ENCODE measurements around the gene HGD. TPM values are rescaled to one million over a fixed set of nuclear protein-coding genes. Genes with fewer than 3 reads are reported as not detected.

HGD gene
- total and polyA plus RNA-seq, 4 donors = 1.8 to 2.6 (median 2.3) TPM

GRCh38 chr3:120659285-120659684 is 22.8 kb downstream of the HGD start:
- Histone ChIP-seq H3K9me3 (ENCODE audit: control insufficient read depth in 4 of 4, insufficient read depth in 3 of 4, low read length in 3 of 4) (no peaks in the 10 kb centered on the region), H3K9ac (ENCODE audit: insufficient read depth in 1 of 2, low read length in 2 of 2) (no peak overlapping the region), H3K4me1 (ENCODE audit: control insufficient read depth in 5 of 5, insufficient read depth in 5 of 5, low read length in 5 of 5) (no peaks in the 10 kb centered on the region), H3K27me3 (ENCODE audit: control insufficient read depth in 3 of 3, insufficient read depth in 3 of 3, low read length in 2 of 3) (no peaks in the 10 kb centered on the region), H3K4me3 (no peak overlapping the region), H3K27ac (ENCODE audit: low read depth in 1 of 2, low read length in 1 of 2) (no peak overlapping the region), H3K36me3 (ENCODE audit: control insufficient read depth in 4 of 4, insufficient read depth in 4 of 4, low read length in 4 of 4) (no peaks in the 10 kb centered on the region)
- DNase-seq (no peak), ATAC-seq (ENCODE audit: insufficient read depth, low FRiP score) (no peak)
- no peak for TF ChIP-seq CTCF (IDR thresholded peaks at IDR 0.05; ENCODE audit: control extremely low read depth, extremely low read depth)
- 89 to 90% methylated on average over 1 of the region's 1 CpG for WGBS, 2 donors

GRCh38 chr3:120652896-120653545 is 29.0 kb downstream of the HGD start:
- 69 to 73% methylated on average over 5 of the region's 5 CpGs for WGBS, 2 donors
- Histone ChIP-seq H3K4me3 (no peak overlapping the region), H3K27ac (ENCODE audit: low read depth in 1 of 2, low read length in 1 of 2) (no peak overlapping the region), H3K36me3 (ENCODE audit: control insufficient read depth in 4 of 4, insufficient read depth in 4 of 4, low read length in 4 of 4) (no peaks in the 10 kb centered on the region), H3K9me3 (ENCODE audit: control insufficient read depth in 4 of 4, insufficient read depth in 3 of 4, low read length in 3 of 4) (no peaks in the 10 kb centered on the region), H3K9ac (ENCODE audit: insufficient read depth in 1 of 2, low read length in 2 of 2) (no peak overlapping the region), H3K4me1 (ENCODE audit: control insufficient read depth in 5 of 5, insufficient read depth in 5 of 5, low read length in 5 of 5) (no peaks in the 10 kb centered on the region), H3K27me3 (ENCODE audit: control insufficient read depth in 3 of 3, insufficient read depth in 3 of 3, low read length in 2 of 3) (no peaks in the 10 kb centered on the region)
- ATAC-seq (ENCODE audit: insufficient read depth, low FRiP score) = no peak
- DNase-seq = no peak
- TF ChIP-seq CTCF (IDR thresholded peaks at IDR 0.05; ENCODE audit: control extremely low read depth, extremely low read depth) = no peak

- ATAC-seq (ENCODE audit: insufficient read depth, low FRiP score) (no peak), DNase-seq (no peak)
- H3K27me3 ChIP-seq (ENCODE audit: control insufficient read depth in 3 of 3, insufficient read depth in 3 of 3, low read length in 2 of 3) = no peaks in the 10 kb centered on the region
- H3K9me3 ChIP-seq (ENCODE audit: control insufficient read depth in 4 of 4, insufficient read depth in 3 of 4, low read length in 3 of 4) = no peaks in the 10 kb centered on the region
- no peak for TF ChIP-seq CTCF (IDR thresholded peaks at IDR 0.05; ENCODE audit: control extremely low read depth, extremely low read depth)
- H3K27ac ChIP-seq (ENCODE audit: low read depth in 1 of 2, low read length in 1 of 2) = no peak overlapping the region
- WGBS, 2 donors = 77 to 83% methylated on average over 3 of the region's 3 CpGs
- H3K4me1 ChIP-seq (ENCODE audit: control insufficient read depth in 5 of 5, insufficient read depth in 5 of 5, low read length in 5 of 5) = no peaks in the 10 kb centered on the region
- no peak overlapping the region for H3K9ac ChIP-seq (ENCODE audit: insufficient read depth in 1 of 2, low read length in 2 of 2)
- no peaks in the 10 kb centered on the region for H3K36me3 ChIP-seq (ENCODE audit: control insufficient read depth in 4 of 4, insufficient read depth in 4 of 4, low read length in 4 of 4)
- no peak overlapping the region for H3K4me3 ChIP-seq
Observed at GRCh38 chr3:120652281-120652680, 29.8 kb downstream of the HGD start.

GRCh38 chr3:120650311-120650710 is 31.7 kb downstream of the HGD start:
- 80 to 88% methylated on average over 2 of the region's 2 CpGs for WGBS, 2 donors
- Histone ChIP-seq H3K9ac (ENCODE audit: insufficient read depth in 1 of 2, low read length in 2 of 2) (no peak overlapping the region), H3K27ac (ENCODE audit: low read depth in 1 of 2, low read length in 1 of 2) (no peak overlapping the region), H3K4me1 (ENCODE audit: control insufficient read depth in 5 of 5, insufficient read depth in 5 of 5, low read length in 5 of 5) (peaks cover 0 to 8% (median 0%) of the 10 kb centered on the region in 5 donors), H3K27me3 (ENCODE audit: control insufficient read depth in 3 of 3, insufficient read depth in 3 of 3, low read length in 2 of 3) (no peaks in the 10 kb centered on the region), H3K9me3 (ENCODE audit: control insufficient read depth in 4 of 4, insufficient read depth in 3 of 4, low read length in 3 of 4) (no peaks in the 10 kb centered on the region), H3K36me3 (ENCODE audit: control insufficient read depth in 4 of 4, insufficient read depth in 4 of 4, low read length in 4 of 4) (no peaks in the 10 kb centered on the region), H3K4me3 (no peak overlapping the region)
- ATAC-seq (ENCODE audit: insufficient read depth, low FRiP score) (no peak), DNase-seq (no peak)
- TF ChIP-seq CTCF (IDR thresholded peaks at IDR 0.05; ENCODE audit: control extremely low read depth, extremely low read depth) = no peak

Data from lung (tissue), 12 donors.